GM18951 (cell line): ENCODE data around the gene ARFRP1.
"Not testable (repeated sequence)": the region's sequence is repeated elsewhere in the genome, so short reads cannot be mapped to it uniquely, and the experiment has no call there.

Experiments
- POLR2A ChIP-seq: IDR thresholded peaks from 4 replicates; pipeline ENCODE4 v1.6.1; 2011; ENCODE audit warnings: mild to moderate bottlenecking; ENCODE audit not compliant: insufficient read length, insufficient read depth; ENCODE audit errors: extremely low read depth
- in situ Hi-C: fragments of 300-500 bp; cut with MboI; formaldehyde crosslinking; loops from one replicate; pipeline ENCODE4 v1.12.0; 2022; ENCODE audit warnings: low sequenced_read_pairs, mixed read lengths, inconsistent platforms; ENCODE audit not compliant: unreplicated experiment

ARFRP1 gene

GRCh38 chr20:63655249-63655648 is 52.5 kb downstream of the ARFRP1 start:
- no peak for TF ChIP-seq POLR2A
- in situ Hi-C loops: no loop called here

- TF ChIP-seq POLR2A: no peak
- in situ Hi-C loops: no loop called here
Measured at GRCh38 chr20:63653974-63654668, 53.7 kb downstream of the ARFRP1 start.

GRCh38 chr20:63653041-63653973 is 54.5 kb downstream of the ARFRP1 start, which contains the start of gene STMN3:
TSS of gene STMN3 (minus strand) at chr20:63653424. CDS start at chr20:63653345, 79 bp downstream.
- no peak for TF ChIP-seq POLR2A
- in situ Hi-C loops: no loop called here

- in situ Hi-C loops: no loop called here
- TF ChIP-seq POLR2A: no peak
Measured at GRCh38 chr20:63652192-63652980, 55.4 kb downstream of the ARFRP1 start.

GRCh38 chr20:63651942-63652191 is 55.9 kb downstream of the ARFRP1 start:
- in situ Hi-C loops: no loop called here

GRCh38 chr20:63650486-63650885 is 57.3 kb downstream of the ARFRP1 start:
- in situ Hi-C loops: not testable (repeated sequence)

More at GRCh38 chr20:63651942-63652191, 55.9 kb downstream of the ARFRP1 start:
- TF ChIP-seq POLR2A: no peak

- TF ChIP-seq POLR2A: no peak
- in situ Hi-C loops: no loop called here
Measured at GRCh38 chr20:63648895-63649589, 58.7 kb downstream of the ARFRP1 start.
